Measurements from ENCODE around the gene E2F8.
A peak's percentile ranks its signal among the peaks of the same experiment; 100 is the strongest.
"Not testable (repeated sequence)": the region's sequence is repeated elsewhere in the genome, so short reads cannot be mapped to it uniquely, and the experiment has no call there.

The E2F8 gene, protein sequence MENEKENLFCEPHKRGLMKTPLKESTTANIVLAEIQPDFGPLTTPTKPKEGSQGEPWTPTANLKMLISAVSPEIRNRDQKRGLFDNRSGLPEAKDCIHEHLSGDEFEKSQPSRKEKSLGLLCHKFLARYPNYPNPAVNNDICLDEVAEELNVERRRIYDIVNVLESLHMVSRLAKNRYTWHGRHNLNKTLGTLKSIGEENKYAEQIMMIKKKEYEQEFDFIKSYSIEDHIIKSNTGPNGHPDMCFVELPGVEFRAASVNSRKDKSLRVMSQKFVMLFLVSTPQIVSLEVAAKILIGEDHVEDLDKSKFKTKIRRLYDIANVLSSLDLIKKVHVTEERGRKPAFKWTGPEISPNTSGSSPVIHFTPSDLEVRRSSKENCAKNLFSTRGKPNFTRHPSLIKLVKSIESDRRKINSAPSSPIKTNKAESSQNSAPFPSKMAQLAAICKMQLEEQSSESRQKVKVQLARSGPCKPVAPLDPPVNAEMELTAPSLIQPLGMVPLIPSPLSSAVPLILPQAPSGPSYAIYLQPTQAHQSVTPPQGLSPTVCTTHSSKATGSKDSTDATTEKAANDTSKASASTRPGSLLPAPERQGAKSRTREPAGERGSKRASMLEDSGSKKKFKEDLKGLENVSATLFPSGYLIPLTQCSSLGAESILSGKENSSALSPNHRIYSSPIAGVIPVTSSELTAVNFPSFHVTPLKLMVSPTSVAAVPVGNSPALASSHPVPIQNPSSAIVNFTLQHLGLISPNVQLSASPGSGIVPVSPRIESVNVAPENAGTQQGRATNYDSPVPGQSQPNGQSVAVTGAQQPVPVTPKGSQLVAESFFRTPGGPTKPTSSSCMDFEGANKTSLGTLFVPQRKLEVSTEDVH
- 0.07 to 0.24 reads per million in 2 donors for total RNA-seq

DNA sequence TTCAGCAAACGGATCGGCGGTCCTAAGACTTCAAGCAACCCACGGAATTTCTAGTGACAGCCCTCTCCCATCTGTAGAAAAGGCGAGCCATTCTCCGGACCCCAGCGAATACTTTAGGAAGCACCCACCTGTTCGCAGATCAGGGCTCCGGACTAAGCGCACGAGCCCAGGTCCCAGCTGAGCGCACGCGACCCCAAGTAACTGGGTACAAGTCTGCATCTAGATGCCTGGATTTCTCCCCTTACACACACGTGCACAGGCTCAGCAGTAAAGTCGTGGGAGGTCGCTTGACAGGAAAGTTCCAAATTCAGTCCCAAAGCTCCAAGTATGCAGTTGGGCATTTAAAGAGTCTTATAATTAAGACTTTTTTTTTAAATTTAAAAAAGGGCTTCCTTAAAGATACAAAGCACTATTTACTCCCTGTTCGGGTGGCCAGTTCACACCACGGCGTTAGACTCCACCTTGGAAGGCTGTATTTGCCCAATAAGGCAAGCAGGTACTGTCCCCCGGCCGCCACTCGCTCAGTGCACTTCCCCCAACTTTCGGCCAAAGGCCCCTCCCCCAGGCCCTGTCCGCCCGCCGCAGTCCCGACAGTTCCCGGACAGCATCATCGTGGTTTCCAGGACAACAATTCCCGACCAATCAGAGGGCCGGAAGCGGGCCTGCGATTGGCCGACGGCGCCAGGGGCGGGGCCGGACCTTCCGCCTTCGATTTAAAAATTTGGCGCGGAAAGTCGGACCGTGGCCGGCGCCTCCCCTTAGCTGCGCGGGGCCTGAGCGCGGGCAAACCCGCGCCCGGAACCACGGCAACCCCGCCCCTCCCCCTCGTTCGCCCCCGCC is at the start of gene E2F8:
E2F8 (minus strand) TSS at position 526 of the 840 bp plus-strand sequence. CDS start 824 bp downstream, outside the sequence.
- peak; percentile 59 for DNase-seq

DNA sequence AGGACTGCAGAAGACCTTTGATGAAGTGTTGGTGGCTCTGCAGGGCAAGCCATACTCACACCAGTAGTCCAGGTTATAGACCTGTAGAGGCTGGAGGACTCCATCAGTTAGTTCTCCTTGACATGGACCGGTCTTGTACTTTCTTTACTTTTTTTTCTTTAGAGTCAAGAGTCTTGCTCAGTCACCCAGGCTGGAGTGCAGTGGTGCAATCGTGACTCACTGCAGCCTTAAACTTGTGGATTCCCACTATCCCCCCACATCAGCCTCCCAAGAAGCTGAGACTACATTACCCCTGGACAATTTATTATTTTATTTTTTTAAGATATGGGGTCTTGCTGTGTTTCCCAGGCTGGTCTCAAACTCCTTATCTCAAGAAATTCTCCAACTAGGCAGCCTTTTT is 49.6 kb upstream of the E2F8 start:
- DNase-seq = no peak

DNA sequence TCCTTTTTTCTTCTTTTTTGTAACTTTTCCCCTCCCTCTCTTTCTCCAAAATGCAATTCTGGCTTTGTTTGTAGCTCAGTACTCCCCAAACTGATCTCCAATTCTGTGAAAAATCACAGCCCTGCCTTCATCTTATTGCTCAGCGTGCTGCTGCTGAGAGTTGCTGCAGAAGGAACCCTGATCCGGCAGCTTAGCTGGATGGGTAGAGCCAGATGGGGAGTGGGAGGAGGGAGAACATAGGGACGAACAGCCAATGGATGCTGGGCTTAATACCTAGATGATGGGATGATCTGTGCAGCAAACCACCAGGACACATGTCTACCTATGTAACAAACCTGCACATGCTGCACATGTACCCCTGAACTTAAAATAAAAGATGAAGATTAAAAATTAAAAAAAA is 47.5 kb upstream of the E2F8 start:
- no peak for DNase-seq

DNA sequence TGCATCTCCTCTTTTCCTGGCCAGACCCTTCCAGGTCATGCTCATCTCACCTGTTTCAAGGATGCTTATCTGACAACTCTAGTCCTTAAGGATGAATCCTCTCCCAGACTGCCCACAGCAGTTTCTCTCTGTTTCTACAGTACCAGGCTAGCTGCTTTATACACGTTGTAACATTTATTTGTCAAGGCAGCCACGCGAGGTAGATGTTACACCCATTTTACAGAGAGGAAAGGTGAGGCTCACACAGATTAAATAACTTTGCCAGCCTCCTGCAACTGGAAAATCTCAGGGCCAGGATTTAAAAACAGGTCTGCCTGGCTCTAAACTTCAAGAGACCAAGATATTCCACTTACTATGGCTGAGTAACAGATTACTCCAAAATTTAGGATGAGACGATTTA is 45.7 kb upstream of the E2F8 start:
- DNase-seq = no peak

DNA sequence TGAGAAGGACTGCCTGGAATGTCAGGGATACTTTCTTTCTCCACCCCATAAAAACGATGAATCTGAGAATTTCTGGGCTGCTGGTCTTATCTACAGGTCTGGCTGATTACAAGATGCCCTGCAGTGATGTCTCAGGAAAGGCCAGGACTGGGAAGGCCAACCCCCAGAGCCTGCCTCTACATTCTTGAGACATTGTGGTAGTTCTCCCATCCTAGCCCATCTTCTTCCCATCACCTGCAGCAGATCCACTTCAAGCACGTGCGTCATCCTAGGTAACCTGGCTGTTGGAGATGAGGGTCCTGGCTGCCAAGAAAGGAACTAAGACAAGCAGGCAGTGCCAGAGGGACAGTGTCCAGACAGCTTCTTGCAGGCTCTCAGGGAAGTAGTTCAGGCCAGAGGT is 44.1 kb upstream of the E2F8 start:
- no peak for DNase-seq

DNA sequence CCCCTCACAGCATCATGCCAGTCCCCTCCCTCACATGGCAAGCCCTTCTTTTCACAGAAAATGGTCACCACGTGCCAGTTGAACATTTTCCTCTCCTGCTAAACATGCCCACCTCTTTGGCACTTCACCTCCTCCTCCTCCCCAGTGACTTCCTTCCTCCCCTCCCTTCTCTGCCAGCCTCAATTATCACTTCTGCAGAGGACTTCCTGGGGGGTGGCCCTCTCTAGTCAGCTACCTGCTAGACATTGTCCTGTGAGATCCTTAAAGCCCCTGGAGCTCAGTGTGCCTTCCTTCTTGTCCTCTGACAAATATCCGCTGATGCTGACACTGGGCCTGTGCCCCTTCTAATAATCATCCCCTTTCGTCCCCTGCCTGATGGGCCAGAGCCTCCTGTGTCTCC is 43.2 kb upstream of the E2F8 start:
- DNase-seq = no peak

DNA sequence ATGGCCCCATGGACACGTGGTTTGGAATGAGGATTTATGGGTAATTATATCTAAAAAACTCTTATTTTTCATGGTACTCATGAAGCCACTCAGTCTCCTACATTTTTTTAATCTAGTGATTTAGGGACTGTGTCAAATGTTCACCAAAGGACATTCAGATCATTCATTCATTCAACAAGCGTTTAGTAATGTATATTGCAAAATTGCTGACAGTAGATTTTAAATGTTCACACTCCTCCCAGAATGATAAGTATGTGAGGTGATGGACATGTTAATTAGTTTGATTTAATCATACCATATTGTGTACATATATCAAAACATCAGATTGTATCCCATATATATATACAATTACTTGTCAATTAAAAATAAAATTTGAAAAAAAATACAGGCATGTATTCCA is 40.8 kb upstream of the E2F8 start:
- DNase-seq = no peak

DNA sequence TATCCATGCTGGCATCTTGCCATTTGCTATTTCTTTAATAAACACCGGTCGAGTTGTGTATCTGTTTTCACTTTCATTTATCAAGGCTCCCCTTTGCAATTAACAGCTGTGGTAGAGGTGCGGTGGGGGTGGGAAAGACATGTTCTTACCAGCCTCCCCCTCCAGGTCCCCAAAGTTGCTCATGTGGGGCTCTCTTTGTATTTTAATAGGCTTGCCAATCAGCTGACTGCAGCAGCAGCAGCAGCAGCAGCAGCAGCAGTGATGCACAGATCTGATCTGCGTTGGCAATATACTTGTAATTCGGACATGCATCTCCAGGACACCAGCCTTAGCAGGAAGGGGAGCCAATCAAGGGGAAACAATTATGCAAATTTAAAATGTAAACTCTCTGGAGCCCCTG is 40.3 kb upstream of the E2F8 start:
- no peak for DNase-seq

DNA sequence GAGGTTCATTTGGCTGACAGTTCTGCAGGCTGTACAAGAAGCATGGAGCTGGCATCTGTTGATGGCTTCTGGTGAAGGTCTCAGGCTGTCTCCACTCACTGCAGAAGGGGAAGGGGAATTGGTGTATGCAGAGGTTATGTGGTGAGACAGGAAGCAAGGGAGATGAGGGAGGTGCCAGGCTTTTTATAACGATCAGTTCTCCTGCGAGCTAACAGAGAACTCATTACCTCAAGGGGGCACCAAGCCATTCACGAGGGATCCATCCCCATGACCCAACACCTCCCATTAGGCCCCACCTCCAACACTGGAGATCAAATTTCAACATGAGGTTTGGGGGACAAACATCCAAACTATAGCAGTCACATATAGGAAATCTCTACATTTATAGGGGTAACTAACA is 38.7 kb upstream of the E2F8 start:
- no peak for DNase-seq

DNA sequence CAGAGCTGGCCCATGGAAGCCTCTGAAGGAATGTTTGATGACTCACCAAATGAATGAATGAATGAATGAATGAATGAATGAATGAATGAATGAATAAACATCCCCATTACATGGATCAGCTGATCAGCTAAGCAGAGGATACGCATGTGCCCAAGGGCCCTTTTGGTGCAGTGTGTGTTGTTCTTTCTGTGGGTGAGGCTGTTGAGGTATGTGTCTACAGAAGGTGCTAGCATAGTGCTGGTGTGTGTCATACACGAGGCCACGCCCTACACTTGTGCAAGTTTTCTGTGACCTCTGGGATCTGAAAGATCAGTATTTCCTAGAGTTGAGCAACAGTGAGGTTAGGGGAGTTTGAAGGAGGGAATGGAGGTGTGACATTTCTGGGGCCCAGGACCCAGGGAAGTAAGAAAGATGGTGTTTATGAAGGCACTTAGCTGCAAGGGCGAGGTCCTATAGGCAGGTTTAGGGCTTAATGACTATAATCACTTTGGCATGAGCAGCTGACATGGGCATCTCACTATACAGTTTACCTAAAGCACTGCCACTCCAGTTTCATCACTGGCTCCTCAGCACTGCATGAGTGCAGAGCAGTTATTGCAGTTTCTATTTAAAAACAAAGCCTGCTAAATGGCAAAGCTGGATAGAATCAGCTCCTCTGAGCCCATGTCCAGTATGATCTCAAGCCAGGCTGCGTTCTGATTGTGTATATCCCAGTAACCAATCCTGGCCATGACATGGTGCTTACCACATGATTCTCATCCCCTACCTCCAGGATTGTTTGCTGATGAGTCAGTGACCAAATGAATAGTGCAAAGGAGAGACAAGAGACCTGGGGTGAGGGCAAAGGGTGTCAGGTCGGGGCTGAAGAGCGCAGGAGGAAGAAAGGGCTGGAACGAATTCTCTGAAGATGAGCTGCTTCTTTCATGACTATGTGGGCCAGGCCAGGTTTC is 36.4 kb upstream of the E2F8 start:
- DNase-seq = no peak

DNA sequence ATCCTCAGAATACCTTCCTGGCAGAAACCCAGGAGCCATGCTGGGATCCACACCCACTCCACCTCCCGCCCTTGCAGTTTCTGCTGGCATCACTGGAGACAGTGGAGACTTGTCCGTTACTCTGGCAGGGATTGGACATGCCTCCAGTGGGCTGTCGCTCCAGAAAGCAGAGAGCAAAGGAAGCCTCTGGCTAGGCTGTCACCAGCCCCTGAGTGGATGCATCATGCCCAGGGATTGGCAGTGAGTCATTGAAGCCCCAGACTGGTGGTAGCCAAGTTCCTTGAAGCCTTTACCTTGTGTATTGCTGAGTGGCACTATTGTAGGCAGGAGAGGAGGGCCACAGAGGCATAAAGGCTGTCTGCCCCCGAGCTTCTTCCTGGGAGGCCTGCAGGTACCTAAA is 34.8 kb upstream of the E2F8 start:
- no peak for DNase-seq

DNA sequence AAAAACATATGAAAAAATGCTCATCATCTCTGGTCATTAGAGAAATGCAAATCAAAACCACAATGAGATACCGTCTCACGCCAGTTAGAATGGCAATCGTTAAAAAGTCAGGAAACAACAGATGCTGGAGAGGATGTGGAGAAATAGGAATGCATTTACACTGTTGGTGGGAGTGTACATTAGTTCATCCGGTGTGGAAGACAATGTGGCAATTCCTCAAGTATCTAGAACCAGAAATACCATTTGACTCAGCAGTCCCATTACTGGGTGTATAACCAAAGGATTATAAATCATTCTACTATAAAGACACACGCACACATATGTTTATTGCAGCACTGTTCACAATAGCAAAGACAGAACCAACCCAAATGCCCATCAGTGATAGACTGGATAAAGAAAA is 32.5 kb upstream of the E2F8 start:
- DNase-seq = not testable (repeated sequence)

DNA sequence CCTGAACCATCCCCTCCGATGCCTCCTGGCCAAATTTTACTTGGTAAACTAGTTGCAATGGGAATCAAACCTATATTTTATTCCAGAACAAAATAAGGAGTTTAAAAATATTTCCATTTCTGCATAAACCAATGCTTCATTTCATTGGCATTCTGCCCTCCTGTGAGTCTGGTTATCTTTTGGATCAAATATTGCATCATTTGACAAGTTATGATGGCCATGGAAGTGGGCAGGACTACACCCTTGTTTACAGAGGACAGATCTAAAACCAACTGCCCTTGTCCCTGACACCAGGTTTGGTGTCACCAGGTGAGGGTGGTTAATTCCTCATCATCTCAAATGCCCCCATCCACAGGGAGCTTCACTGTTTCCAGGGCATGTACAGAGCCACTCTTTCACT is 28.2 kb upstream of the E2F8 start:
- no peak for DNase-seq

DNA sequence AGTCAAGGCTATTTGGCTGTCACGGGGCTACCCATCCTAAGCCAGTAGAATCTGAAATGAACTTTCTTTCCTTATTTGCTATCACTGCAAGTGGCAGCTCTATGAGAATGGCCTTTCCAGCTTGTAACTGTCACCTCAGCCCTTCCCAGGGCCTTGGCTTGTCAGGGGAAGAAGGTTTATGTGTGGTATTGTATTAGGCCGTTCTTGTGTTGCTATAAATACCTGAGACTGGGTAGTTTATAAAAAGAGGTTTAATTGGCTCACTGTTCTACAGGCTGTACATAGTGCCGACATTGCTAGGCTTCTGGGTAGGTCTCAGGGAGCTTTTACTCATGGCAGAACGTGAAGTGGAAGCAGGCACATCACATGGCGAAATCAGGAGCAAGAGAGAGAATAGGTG is 26.8 kb upstream of the E2F8 start:
- DNase-seq = no peak

DNA sequence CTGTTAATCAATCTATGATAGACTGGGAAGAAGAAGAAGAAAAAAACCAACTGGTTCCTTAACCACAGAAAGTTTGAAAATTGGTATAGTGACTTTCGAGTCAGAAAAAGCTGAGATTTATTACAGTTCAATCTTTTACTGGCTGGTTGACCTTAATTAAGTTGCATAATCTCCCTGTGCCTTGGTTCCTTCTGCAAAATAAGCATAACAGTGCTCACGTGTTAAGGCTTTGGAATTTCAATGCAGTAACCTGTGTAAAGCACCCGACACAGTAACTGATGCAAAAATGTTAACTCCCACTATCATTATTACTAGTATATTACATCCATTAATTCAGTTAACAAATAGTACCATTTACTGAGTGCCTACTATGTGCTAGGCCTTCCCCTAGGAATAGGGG is 22.6 kb upstream of the E2F8 start:
- no peak for DNase-seq

DNA sequence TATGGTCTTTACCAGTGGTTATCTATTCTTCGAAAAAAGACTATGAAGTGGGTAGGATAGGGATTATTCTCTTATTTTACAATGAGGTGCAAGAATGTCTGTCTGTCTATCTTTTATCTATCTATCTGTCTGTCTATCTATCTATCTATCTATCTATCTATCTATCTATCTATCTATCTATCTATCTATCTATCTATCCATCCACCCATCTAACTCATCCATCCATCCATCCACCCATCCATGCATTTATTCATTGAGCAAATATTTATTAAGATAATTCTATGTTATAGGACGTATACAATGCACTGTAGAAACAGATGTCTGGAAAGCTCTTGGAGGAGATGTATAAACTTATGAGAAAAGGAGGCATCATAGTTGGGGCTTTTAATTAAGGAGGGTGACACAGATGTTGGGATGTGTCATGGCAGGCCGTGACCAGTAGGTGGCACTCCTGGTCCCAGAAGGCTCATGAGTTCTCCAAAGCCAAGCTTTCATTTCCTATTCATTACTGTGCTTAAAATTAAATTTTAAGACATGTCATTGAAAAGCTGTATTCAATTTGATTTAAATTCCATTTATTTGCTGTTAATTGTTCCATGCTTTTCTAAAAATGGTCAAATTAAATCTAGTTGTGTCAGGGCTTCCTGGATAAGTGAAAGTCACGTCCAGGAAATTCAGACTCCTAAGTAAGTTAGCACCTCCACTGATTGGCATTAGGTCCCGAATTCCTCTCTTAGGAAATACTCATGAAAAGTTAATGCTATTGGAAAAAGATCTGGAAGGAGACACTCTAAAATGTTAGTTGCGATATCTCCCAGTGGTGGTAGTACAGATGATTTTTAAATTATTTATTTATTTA is 19.0 kb upstream of the E2F8 start:
- peak; percentile 50 for DNase-seq

DNA sequence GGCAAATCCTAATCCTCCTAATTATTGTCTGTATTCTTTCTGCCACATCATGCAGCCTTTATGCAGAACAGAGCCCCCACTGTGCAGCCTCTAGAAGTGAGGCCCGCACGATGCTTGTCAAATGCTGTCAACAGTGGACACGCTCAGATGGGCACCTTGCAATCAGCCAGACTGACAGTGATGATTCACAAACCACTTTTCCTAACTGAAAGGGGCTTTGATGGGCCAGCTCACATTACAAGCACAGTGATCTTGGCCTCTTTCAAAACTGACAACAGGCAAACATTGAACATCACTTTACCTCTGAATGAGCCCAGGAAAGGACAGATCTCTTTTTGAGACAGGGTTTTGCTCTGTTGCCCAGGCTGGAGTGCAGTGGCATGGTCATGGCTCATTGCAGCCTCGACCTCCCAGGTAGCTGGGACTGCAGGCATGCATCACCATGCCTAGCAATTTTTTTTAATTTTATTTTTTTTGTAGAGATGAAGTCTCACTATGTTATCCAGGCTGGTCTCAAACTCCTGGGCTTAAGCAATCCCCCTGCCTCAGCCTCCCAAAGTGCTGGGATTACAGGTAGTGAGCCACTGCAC is 18.0 kb upstream of the E2F8 start:
- DNase-seq = no peak

DNA sequence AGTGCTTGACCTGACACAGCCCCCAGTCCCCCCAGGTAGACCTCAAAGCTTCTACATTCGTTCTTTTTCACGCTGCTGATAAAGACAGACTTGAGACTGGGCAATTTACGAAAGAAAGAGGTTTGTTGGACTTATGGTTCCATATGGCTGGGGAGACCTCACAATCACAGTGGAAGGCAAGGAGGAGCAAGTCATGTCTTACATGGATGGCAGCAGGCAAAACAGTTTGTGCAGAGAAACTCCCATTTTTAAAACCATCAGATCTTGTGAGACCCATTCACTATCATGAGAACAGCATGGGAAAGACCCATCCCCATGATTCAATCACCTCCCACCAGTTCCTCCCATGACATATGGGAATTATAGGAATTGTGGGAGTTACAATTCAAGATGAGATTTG is 13.7 kb upstream of the E2F8 start:
- not testable (repeated sequence) for DNase-seq

DNA sequence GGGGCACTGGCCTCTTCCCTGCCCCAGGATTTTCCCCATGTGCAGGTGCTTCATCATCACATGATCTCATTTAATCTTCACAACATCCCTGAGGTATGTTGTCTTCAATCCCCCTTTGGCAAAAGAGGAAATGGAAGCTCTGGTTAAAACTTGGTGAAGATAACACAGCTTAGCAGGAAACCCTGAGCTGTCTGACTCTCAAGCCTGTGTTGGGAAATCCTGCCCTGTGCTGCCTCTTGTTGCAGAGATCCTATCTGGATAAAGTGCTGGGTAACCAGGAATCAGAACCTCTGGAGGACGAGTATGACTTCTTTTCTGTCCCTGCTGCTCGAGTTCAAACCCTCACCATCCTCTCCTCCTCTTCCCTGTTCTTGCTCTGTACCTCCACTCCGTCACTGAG is 13.1 kb upstream of the E2F8 start:
- DNase-seq = no peak

DNA sequence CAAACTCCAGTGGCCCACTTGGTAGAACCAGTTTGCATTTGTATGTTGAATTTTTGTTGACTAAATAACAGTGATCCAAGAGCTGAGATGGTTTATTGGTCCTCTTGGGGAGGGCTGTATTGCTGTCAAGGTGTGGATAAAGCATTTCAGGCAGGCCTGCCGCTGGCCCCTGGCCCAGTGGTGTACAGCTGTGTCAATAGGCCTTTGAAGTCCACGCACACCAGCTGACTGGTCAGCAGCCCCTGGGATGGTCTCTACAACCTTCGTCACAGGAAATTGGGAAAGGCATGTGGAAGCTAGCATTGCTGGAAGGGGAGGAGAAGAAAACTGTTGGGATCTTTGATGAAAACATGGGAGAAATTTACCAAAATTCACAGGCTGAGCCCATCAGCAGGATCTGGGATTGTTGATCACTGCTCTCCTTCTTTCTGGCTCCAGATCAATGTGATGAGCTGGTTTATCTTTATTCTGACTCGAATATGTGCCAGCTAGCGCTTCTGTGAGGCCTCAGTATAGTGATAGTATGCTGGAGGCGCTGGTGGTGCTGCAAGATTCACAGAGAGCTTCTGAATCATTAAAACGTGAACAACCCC is 12.5 kb upstream of the E2F8 start:
- no peak for DNase-seq
